Stimulated activated CD8-positive, alpha-beta memory T cell treated with anti-CD3 and anti-CD28 coated beads, Interleukin-4, amount 100 ng/mL, for 24 hours (primary cell): ENCODE measurements around the gene CKB.
"Not testable (repeated sequence)": the region's sequence is repeated elsewhere in the genome, so short reads cannot be mapped to it uniquely, and the experiment has no call there.

Experiments used
- DNase-seq: peaks from one replicate; pipeline ENCODE4 v3.0.0-alpha.2; 2020; ENCODE audit warnings: low read depth

The CKB gene

DNA sequence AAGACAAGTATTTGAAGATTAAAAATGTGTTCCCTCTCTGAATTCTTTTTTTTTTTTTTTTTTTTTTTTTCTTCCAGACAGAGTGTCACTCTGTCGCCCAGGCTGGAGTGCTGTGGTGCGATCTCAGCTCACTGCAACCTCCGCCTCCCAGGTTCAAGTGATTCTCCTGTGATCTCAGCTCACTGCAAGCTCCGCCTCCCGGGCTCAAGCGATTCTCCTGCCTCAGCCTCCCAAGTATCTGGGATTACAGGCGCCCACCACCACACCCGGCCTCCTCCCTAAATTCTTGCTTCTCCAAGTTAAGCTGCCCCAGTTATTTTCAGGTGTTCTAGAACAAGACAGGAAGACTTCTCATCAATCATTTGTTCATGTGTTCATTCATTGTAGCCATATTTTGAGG lies 10.4 kb downstream of the CKB start:
- DNase-seq = not testable (repeated sequence)

DNA sequence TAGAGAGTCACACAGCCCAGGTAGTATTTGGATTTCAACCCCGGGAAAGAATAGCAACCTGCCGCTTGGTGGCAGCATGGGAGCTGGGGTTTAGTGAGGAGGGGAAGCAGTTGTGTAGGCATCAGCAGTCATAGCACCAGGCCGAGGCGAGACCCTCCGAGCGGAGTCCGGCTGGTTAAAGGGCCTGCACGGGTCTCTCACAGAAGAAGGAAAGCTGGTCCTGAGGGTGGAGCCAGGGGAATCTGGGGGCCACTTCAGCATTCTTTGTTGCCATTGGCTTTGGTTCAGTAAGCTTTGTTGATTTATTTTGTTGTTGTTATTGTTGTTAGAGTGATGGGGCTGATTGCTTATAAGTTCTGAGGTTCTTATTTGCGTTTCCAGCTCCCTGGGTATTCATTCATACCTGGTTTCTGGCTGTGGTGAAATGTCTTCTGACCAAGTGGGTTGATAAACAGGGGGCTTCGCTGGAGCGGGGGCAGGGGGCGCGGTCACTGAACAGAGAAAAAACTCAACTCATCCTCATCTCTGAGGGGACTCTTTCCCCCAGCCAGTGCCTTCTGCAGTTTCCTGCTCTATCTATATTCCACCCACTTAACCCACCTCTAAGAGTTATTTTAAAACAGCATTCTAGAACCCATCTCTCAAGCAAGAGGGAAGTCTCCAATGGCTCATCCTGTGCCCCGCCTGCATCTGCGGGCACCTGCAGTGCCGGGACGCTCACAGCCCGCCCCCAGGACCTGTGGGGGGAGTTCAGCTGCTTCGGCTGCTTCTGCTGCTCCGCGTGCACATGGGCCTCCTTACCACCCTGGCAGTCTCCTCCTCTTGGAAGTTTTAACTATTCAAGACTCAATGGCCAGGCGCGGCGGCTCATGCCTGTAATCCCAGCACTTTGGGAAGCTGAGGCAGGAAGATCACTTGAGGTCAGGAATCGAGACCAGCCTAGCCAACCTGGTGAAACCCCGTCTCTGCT lies 11.6 kb downstream of the CKB start:
- no peak for DNase-seq

DNA sequence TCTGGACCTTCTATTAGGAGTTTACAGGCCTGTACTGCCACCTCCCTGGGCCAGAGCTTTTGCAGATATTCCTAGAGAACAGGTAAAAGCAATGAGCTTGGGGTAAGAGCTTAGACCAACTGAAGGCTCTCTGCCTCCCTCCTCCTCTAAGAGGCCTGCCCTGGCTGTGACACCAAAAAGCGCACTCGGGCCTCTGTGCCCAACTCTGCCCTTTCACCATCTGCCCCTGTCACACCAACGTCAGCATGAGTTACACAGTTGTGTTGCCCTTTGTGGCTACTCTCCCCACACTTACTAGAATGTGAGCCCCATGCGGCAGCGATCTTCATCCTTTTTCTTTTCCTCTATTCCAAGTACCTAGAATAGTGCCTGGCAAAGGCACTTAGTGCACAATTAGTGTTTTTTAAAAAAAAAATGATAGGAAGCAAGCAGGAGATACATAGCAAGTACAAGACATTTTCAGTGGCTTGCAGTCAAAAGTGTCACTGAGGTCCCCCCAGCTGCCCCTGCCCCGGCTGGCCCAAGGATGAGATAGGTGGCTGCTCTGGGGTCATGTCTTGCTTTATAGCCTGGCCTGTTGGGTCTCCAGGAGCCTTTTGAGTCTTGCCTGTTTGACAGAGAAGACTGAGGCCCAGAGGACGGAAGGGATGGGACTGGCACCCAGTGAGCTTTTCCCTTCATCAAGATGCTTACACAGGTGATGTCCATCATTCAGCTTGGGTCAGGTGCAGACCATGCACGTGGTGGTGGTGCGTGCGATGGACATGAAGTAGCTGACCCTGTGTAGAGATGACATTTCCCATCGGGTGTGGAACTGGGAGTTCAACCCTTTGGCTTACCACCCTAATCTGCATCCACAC lies 12.5 kb downstream of the CKB start:
- DNase-seq = no peak

DNA sequence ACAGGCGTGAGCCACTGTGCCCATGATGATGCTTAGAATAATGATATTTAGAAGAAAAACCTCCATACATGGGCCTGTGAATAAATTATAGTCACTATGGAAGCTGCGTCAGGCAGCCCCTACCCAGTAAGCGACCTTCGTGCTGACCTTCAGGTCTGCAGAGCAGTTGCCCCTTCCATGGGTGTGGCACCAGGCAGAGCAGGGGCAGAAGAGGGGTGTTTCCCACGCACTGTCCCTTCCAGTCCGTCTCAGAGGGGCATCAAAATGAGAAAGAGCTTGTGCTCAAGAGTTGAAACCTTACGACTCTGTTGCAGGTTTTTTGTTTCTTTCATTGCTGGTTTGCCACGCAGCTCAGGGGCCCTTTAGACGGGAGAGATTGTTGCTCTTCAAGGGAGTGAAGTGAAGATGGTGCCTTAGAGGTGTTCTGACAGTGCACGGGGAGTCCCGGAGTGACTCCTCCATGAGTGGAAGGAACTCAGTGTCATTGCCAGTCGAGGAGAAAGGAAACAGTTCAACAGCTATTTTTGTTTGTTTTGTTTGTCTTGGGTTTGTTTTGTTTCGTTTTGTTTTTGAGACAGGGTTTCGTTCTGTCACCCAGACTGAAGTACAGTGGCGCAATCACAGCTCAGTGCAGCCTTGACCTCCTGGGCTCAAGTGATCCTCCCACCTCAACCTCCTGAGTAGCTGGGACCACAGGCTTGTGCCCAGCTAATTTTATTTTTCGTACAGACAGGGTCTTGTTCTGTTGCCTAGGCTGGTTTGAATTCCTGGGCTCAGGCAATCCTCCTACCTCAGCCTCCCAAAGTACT lies 13.9 kb downstream of the CKB start:
- DNase-seq = no peak

DNA sequence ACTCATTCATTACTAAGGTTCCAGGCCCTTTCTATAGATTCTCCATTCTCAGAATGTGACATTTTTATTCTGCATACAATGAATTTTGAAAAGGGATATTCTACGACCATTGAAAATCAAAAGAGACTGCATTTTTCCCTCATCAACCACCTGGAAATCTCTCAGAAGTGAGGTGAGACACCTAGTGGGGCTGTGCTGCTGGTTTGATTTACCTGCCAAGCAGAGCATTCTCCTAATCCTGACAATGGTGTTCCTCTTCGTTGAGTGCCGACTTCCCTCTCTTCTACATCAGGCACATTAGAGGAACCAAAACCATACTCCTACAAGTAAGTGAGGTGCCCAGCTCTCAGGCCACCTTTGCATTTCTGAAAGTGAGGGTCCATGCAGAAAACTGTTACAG lies 14.9 kb downstream of the CKB start:
- DNase-seq = no peak

DNA sequence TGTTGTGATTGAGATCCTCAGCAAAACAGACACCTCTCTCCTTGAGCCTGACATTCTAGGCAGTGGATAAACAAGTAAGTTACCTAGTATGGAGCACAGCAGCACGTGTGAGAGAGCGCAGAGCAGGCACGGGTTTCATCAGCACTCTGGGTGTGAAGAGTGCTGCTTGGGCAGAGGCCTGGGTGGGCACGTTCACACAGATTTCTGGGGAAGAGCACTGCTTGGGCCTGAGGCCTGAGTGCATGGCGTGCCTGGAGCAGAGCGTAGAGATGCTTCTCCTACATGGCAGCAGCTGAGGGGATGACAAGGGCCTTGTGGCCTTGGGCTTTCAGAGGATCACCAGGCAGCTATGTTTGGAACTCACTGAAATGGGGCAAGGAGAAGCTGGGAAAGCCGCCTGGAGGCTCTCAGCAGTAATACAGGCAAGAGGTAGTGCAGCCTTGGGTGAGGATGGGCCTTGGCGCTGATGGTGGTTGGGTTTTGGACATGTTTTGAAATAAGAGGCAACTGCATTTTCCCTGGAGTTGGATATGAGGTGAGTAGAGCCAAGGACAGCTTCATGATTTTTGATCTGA lies 17.6 kb downstream of the CKB start:
- no peak for DNase-seq

DNA sequence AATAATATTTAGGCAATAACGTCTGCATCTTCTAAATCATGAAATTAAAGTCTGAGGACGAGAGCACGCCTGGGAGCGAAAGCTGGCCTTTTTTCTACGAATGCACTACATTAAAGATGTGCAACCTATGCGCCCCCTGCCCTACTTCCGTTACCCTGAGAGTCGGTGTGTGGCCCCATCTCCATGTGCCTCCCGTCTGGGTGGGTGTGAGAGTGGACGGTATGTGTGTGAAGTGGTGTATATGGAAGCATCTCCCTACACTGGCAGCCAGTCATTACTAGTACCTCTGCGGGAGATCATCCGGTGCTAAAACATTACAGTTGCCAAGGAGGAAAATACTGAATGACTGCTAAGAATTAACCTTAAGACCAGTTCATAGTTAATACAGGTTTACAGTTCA lies 19.3 kb downstream of the CKB start:
- DNase-seq = no peak

DNA sequence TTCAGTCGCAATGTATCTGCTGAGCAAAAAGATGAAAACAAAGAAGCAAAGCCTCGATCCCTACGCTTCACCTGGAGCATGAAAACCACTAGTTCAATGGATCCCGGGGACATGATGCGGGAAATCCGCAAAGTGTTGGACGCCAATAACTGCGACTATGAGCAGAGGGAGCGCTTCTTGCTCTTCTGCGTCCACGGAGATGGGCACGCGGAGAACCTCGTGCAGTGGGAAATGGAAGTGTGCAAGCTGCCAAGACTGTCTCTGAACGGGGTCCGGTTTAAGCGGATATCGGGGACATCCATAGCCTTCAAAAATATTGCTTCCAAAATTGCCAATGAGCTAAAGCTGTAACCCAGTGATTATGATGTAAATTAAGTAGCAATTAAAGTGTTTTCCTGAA lies 19.8 kb downstream of the CKB start:
- no peak for DNase-seq

DNA sequence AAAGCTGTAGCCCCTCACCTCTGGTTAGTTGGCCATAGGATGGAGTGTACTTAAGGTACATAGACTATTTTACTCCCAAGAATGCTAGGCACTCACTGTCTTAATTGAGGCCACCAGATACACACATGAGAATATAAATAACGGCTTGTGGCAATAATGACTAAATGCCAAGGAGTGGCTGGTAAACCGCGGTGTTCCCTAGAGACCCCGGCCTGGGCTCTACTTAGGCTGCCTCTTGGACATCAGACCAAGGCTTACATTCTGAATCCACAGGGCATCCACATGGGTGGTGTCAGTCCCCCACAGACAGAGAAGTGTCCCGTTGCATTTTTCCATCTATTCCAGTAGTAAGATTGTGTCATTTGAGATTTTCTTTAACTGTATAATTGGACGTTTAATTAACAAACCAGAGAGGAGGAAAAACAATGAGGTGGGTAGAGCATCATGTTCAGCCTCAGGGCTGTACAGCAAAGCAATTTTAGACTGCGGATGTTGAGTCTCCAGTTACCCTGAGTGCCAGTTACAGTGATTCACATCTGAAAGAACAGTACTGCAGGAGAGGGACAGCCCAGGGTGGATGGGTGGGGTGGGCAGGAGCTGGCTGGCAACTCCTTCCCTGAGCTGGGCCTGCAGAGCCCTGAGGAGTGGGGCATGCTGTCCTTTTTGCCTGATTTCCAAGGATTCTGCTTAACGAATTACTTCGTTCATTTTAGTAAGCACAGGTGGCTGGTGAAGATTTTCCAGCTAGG lies 20.5 kb downstream of the CKB start:
- no peak for DNase-seq

DNA sequence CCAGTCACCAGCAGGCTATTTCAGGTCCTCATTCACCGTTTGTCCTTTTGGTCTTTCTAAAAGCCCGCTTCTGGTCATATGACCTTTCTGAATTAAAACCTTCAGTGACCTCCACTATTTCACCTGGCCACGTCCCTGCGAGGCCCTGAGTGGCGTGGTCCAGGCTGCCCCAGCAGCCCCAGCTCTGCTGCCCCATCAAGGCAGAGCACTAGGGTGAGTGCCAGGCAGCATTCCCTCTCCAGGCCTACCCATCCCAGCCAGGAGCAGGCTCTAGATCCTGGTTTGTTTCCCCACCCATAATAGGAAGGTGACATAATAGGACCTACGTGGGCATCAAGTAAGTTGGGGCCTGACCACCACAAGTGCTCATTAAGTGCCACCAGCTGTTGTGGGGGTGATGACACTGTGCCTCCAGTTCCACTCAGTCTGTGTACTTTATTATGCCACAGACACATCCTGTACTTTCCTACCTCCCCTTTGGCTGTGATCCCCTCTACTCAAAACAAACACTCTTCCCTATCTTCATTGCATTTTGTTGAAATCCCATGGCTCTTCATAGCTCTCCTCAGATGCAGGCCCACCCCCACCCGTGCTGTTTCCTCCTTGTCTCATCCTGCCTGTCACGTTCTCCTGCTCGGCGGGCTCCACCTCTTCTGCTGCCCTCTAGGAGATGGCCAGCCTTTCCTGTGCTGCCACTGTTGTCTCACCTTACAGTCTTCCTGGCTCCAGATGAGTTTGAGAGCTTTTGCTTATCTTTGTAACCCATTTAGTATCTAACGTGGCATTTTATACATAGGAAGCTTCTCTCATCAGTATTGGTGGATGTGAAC lies 21.4 kb downstream of the CKB start:
- DNase-seq = no peak

DNA sequence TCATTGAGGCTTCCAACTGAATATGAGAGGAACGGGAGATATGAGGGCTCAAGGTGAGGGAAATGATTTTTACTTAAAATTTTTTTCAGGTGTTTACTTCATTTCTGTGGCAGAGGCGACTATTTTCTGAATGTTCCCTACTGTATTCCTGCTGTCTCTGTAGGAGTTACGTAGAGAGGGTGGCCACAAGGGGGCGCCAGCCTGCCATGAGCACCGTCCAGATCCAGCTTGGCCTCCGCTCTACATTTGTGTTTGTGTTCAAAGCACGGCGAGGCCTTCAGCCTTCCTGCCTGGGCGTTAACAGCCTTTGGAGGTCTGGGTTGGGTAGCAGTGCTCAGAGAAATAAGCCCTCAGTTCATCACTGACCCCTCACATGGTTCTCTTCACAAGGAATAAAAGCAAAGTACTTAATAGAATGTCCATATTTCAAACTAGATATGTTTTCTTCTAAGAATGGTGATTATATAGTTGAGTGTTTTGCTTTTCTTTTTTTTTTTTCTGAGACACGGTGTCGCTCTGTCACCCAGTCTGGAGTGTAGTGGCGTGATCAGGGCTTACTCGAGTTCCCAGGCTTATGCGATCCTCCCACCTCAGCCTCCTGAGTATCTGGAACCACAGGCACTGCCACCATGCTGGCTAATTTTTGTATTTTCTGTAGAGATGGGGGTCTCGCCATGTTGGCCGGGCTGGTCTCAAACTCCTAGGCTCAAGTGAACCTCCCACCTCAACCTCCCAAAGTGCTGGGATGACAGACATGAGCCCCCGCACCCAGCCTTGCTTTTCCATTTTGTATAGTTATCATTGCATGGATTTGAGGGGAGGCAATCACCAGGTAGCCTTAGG lies 22.3 kb downstream of the CKB start:
- DNase-seq = peak; percentile 71

DNA sequence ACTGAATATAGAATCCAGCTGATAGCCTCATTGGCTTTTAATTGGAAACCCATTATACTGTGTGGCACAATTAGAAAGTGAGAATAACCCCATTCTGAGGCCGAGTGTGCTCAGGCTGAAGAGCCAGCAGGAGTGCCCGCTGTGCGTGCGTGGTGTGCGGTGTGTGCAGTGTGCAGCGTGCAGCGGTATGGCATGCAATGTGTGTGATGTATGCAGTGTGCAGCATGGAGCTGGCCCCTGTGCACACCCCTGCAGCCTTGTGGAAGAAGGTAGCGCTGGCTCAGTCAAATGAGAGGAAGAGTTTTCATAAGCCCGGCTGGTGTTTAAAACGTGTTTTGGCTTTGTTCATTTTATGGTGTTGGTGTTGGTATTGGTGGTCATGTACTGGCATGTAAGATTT lies 22.9 kb downstream of the CKB start:
- no peak for DNase-seq

DNA sequence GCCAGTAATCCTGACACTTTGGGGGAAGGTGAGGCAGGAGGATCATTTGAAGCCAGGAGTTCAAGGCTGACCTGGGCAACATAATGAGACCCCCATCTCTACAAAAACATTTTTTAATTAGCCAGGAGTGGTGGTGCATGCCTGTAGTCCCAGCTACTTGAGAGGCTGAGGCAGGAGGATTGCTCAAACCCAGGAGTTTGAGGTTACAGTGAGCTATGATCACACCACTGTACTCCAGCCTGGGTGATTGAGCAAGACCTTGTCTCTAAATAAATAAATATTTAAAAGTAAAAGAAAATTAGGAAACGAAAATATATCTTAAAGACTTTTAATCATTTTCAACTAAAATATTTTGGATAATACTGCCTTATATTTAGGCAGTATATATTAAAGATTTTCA lies 25.9 kb downstream of the CKB start:
- no peak for DNase-seq

DNA sequence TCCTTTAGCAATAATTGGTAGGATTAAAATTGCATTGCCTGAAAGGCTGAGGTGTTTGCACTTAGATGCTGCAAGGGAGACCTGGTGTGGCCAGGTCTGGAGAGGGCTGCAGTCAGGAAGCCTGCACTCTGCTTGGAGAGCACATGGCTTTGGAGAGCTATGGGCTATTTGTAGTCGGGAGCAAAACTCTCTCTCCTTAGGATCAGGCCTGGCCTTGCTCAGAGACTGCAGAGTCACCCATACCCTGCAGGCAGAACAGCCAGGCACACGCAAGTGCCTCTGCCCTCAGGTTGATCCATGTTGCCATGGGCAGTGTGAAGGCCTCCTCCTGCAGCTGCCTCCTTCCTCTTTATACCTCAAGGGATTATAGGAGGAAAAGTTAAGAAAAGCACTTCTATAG lies 26.8 kb downstream of the CKB start:
- no peak for DNase-seq

DNA sequence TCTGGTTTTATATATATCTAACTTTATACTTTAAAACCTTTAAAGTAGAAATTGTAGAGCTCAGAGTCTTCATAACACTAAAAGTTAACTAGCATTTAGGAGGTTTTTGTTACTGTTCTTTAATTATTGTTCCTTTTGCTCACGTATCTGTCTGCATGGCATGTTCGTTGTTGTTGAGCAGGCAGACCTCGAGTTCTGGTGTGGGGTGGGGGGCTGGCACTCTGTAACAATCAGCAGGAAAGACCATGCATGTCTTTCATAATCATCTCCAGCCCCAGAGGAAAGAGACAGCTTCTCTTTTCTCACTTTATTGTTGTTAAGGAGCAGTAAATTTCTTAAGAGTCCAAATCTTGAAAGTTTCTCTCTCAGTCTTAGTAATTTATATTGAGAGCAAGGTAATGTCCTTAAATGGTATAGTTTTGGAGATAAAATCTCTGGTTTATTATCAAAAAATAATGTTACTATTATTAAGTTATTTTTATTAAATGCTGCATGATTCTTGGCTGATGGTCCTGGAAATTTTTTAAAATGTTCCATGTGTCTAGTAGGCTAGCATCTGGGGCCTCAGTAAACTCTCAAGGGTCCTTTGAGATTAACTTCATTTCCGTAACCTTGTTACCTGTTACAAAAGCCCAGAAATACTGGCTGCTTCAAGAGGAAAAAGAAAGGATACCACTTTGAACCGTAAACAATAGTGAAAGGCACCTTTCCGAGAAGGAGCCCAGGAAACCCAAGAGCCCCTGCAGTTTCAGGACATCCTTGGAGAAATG lies 30.3 kb downstream of the CKB start:
- DNase-seq = no peak

DNA sequence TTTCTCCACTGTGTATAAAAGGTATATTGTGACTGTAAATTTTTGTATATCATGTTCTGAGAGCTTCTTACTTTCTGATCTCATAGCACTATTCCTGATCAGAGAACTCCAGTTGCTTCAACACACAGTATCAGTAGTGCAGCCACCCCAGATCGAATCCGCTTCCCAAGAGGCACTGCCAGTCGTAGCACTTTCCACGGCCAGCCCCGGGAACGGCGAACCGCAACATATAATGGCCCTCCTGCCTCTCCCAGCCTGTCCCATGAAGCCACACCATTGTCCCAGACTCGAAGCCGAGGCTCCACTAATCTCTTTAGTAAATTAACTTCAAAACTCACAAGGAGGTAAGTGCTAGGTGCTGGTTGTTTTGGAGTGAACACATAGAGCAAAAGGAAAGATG lies 30.9 kb downstream of the CKB start:
- DNase-seq = no peak

DNA sequence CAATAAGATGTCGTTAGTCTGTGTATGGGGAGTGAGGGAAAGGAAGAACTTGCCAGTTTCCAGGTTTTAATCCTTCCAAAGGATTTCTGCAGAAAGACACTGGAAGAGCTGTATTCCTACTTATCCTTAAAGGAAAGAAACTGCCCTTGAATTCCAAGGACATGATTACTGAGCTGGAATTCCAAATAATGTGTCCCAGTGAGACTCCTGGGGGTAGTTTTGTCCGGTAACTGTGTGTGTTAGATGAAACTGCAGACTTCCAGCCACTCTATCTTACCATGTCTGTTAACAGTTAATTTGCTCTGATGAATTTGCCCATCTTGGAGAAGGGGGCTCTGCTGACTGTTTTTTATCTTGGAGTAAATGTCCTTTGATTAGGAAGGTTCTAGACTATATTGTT lies 33.0 kb downstream of the CKB start:
- no peak for DNase-seq

DNA sequence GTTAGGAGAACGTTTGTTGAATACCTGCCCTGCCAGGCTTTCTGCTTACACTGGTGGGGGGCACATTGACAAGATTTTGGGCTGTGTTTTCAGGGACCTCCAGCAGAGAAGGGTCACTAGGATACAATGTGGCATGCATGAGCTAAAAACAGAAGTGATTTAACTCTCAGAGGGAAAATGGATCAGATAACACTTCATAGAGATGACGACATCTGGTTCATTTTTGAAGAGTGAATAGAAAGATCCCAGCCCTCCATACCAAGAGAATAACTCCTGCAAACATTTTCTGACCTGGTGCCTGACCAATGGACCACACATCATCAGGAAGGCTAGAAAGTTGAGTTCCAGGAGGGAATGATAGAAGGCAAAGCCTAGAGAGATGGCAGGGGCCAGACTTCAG lies 33.7 kb downstream of the CKB start:
- DNase-seq = no peak

DNA sequence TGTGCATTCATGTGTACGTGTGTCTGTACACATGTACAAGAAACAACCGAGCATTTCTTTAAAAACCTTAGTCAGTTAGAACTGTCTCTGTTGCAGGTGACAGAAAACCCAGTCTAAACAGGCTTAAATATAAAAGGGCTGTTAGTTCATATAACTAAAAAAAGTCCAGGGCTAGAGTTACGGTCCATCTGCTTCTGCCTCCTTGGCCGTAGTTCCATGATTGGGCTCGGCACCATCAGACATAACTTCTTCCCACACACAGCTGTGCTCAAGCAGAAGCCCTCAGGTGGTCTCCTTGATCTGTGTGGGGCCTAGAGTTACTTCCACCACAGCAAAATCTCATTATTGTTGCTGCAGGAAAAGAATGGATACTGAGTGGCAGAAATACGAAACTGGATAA lies 34.6 kb downstream of the CKB start:
- no peak for DNase-seq
